Measurements from ENCODE around the gene MAPRE3. TPM values are rescaled to one million over a fixed set of nuclear protein-coding genes. Genes with fewer than 3 reads are reported as not detected.

Gene MAPRE3
- total and polyA plus RNA-seq, 5 donors from 2014 or later: 0.38 to 1.7 (median 0.68) TPM

DNA sequence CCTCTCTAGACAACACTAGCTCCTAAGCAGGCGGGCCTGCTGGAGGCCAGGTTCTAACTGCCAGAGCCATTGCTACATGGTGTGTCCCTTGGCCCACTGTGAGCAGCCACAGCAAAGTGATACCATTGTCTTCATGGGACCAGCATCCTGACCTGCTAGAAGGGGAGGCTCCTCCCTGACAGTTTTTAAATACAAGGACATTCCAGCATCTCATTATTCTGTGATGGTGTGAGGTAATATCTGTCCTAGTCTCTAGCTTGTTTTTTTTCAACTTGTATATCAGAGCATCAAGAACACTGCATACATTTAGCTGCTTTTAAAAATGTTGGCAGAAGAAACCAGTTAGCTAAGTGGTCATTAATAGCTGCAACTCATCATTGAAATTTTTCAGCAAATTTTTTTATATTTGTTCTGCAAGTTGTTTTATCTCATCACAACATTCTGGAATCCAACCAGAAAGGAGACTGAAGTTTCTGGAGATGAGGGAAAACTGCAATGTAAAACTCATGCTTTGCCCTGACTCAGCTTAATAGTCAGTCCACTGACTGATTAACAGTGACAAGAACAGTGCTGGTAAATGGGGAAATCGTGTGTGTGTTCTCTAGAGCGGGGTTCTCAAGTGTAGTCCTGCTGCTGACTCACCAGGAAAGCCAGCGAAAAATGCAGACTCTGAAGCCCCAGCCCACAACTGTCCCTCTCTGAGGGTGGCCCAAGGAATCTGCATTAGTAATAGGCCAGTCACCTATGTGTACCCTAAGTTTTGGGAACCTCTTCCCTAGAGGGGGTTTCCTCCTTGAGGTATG is 17.8 kb downstream of the MAPRE3 start:
- peaks cover 18% of the 10 kb centered on the region for H3K27me3 Mint-ChIP-seq
- no peaks in the 10 kb centered on the region for H3K36me3 ChIP-seq (ENCODE audit: control insufficient read depth, insufficient read depth, low read length)
- H3K4me1 ChIP-seq (ENCODE audit: control insufficient read depth, insufficient read depth, low read length, poor library complexity, severe bottlenecking): no peaks in the 10 kb centered on the region
- H3K36me3 Mint-ChIP-seq: peaks cover 4% of the 10 kb centered on the region
- no peaks in the 10 kb centered on the region for H3K4me1 Mint-ChIP-seq
- no peak for ATAC-seq (ENCODE audit: low read depth in 2 of 2)
- H3K27me3 ChIP-seq (ENCODE audit: control insufficient read depth, insufficient read depth, low read length): no peaks in the 10 kb centered on the region
- DNase-seq: no peak
- H3K27ac ChIP-seq (ENCODE audit: insufficient read depth, low read length, poor library complexity, severe bottlenecking): no peak overlapping the region
- no peaks in the 10 kb centered on the region for H3K9me3 ChIP-seq (ENCODE audit: control insufficient read depth in 2 of 2, low read length in 2 of 2)
- H3K4me3 ChIP-seq (ENCODE audit: low read depth, low read length): no peak overlapping the region
- H3K4me3 Mint-ChIP-seq: no peak overlapping the region
- H3K9me3 Mint-ChIP-seq: no peaks in the 10 kb centered on the region
- no peak overlapping the region for H3K27ac Mint-ChIP-seq

DNA sequence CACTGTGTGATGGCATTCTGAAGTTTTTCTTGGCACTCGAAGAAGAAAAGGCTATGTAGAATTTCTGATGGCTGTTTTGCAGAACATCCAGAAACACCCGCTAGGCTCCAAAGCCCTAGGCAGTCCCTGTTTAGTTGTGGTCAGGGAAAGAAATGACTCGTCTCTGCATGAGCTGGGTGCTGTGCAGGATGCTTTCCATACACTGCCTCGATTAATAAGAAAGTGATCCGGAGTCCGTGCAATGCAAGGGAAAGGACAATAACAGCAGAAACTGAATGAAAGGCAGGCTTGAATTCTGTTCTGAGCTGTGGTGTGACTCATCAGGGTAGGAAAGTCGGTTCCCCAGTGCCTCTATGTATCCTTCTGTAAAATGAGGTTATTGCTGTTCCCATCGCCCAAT is 18.7 kb downstream of the MAPRE3 start:
- Mint-ChIP-seq H3K36me3 (peaks cover 4% of the 10 kb centered on the region), H3K4me3 (no peak overlapping the region), H3K4me1 (no peaks in the 10 kb centered on the region), H3K9me3 (no peaks in the 10 kb centered on the region), H3K27me3 (peaks cover 18% of the 10 kb centered on the region), H3K27ac (no peak overlapping the region)
- no peak for ATAC-seq (ENCODE audit: low read depth in 2 of 2)
- peaks cover 4% of the 10 kb centered on the region for H3K27me3 ChIP-seq (ENCODE audit: control insufficient read depth, insufficient read depth, low read length)
- DNase-seq: no peak
- H3K4me1 ChIP-seq (ENCODE audit: control insufficient read depth, insufficient read depth, low read length, poor library complexity, severe bottlenecking): no peaks in the 10 kb centered on the region
- H3K36me3 ChIP-seq (ENCODE audit: control insufficient read depth, insufficient read depth, low read length): no peaks in the 10 kb centered on the region
- no peak overlapping the region for H3K4me3 ChIP-seq (ENCODE audit: low read depth, low read length)
- H3K27ac ChIP-seq (ENCODE audit: insufficient read depth, low read length, poor library complexity, severe bottlenecking): no peak overlapping the region
- H3K9me3 ChIP-seq (ENCODE audit: control insufficient read depth in 2 of 2, low read length in 2 of 2): no peaks in the 10 kb centered on the region

DNA sequence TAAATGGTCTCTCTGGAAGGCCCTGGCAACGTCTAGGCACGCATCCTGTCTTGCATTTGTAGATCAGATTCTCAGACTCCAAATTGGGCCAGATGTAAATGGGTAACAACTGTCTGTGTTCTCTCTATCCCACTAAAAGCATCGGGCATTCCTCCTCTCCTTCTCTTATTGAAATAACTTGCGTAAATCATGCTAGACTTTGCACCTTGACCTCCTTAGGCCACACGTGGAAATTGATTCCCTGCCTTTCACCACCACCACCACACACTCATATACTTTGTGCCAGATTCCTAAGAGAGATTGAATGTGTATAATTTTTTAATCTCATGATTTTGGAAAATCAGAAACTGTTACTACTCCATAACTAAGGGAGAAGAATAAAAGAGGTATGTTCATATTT is 21.3 kb downstream of the MAPRE3 start:
- H3K27ac ChIP-seq (ENCODE audit: insufficient read depth, low read length, poor library complexity, severe bottlenecking): no peak overlapping the region
- ATAC-seq (ENCODE audit: low read depth in 2 of 2) (no peak), DNase-seq (no peak)
- no peaks in the 10 kb centered on the region for H3K9me3 ChIP-seq (ENCODE audit: control insufficient read depth in 2 of 2, low read length in 2 of 2)
- no peaks in the 10 kb centered on the region for H3K4me1 ChIP-seq (ENCODE audit: control insufficient read depth, insufficient read depth, low read length, poor library complexity, severe bottlenecking)
- Mint-ChIP-seq H3K27me3 (peaks cover 22% of the 10 kb centered on the region), H3K27ac (no peak overlapping the region), H3K4me1 (no peaks in the 10 kb centered on the region), H3K36me3 (peaks cover 1% of the 10 kb centered on the region), H3K9me3 (no peaks in the 10 kb centered on the region), H3K4me3 (no peak overlapping the region)
- H3K27me3 ChIP-seq (ENCODE audit: control insufficient read depth, insufficient read depth, low read length): peaks cover 4% of the 10 kb centered on the region
- H3K36me3 ChIP-seq (ENCODE audit: control insufficient read depth, insufficient read depth, low read length): no peaks in the 10 kb centered on the region
- H3K4me3 ChIP-seq (ENCODE audit: low read depth, low read length): no peak overlapping the region

DNA sequence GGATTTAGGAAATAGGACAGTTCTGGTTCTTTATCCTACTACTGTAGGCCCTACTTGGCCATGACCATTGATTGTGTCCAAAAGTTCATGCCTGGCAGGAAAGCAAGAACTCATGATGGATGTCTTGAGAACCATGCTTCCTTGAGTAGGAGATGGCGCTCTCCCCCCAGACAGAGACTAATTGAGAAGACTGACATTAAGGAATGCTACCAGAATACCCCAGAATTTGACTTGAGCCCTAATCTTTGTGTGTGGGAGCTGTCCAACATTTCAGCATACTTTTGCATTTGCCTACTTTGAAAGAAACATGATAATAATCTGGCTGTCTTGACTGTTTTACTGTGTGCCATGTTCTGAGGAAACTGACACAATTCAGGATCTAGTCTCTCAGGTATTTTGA is 23.3 kb downstream of the MAPRE3 start:
- no peaks in the 10 kb centered on the region for H3K36me3 ChIP-seq (ENCODE audit: control insufficient read depth, insufficient read depth, low read length)
- H3K4me1 ChIP-seq (ENCODE audit: control insufficient read depth, insufficient read depth, low read length, poor library complexity, severe bottlenecking): no peaks in the 10 kb centered on the region
- Mint-ChIP-seq H3K27ac (no peak overlapping the region), H3K36me3 (no peaks in the 10 kb centered on the region), H3K4me3 (no peak overlapping the region), H3K9me3 (no peaks in the 10 kb centered on the region), H3K27me3 (peaks cover 17% of the 10 kb centered on the region), H3K4me1 (no peaks in the 10 kb centered on the region)
- no peak overlapping the region for H3K27ac ChIP-seq (ENCODE audit: insufficient read depth, low read length, poor library complexity, severe bottlenecking)
- H3K9me3 ChIP-seq (ENCODE audit: control insufficient read depth in 2 of 2, low read length in 2 of 2): no peaks in the 10 kb centered on the region
- ATAC-seq (ENCODE audit: low read depth in 2 of 2) (no peak), DNase-seq (peak in 1 of 3 donors; percentile 5)
- H3K27me3 ChIP-seq (ENCODE audit: control insufficient read depth, insufficient read depth, low read length): peaks cover 4% of the 10 kb centered on the region
- no peak overlapping the region for H3K4me3 ChIP-seq (ENCODE audit: low read depth, low read length)

DNA sequence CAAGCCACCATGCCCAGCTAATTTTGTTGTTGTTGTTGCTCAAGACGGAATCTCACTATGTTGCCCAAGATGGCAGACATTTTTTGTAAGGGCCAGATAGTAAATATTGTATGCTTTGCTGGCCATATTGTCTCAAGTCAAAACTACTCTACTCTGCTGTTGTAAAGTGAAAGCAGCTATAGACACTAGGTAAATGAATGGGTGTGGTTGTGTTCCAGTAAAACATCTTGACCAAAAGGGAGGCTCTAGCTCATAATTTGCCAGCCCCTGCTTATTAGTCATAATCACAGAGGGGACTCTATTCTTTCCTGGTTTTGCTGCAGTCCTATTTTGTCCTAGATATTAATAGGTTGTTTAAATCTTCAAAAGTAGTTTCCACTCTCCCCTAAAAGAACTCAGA is 24.5 kb downstream of the MAPRE3 start:
- H3K36me3 ChIP-seq (ENCODE audit: control insufficient read depth, insufficient read depth, low read length): no peaks in the 10 kb centered on the region
- Mint-ChIP-seq H3K4me1 (no peaks in the 10 kb centered on the region), H3K36me3 (no peaks in the 10 kb centered on the region), H3K9me3 (no peaks in the 10 kb centered on the region), H3K4me3 (no peak overlapping the region), H3K27me3 (peaks cover 18% of the 10 kb centered on the region), H3K27ac (no peak overlapping the region)
- ATAC-seq (ENCODE audit: low read depth in 2 of 2) (no peak), DNase-seq (no peak)
- H3K9me3 ChIP-seq (ENCODE audit: control insufficient read depth in 2 of 2, low read length in 2 of 2): no peaks in the 10 kb centered on the region
- peaks cover 4% of the 10 kb centered on the region for H3K27me3 ChIP-seq (ENCODE audit: control insufficient read depth, insufficient read depth, low read length)
- no peaks in the 10 kb centered on the region for H3K4me1 ChIP-seq (ENCODE audit: control insufficient read depth, insufficient read depth, low read length, poor library complexity, severe bottlenecking)
- H3K4me3 ChIP-seq (ENCODE audit: low read depth, low read length): no peak overlapping the region
- H3K27ac ChIP-seq (ENCODE audit: insufficient read depth, low read length, poor library complexity, severe bottlenecking): no peak overlapping the region

DNA sequence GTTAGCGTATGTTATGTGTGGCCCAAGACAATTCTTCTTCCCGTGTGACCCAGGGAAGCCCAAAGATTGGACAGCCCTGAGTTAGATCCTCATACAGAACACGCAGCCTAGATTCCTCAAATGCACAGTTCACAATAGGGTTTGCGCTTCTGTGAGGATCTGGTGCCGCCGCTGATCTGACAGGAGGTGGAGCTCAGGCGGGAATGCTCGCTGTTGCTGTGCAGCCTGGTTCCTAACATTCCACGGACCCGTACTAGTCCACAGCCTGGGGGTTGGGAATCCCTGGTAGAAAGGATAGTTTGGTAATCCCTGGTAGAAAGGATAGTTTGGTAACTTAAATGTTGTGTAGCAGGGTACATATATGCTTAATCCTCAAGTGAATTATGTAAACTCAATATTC is 27.0 kb downstream of the MAPRE3 start:
- Mint-ChIP-seq H3K27ac (no peak overlapping the region), H3K9me3 (no peaks in the 10 kb centered on the region), H3K4me3 (no peak overlapping the region), H3K4me1 (no peaks in the 10 kb centered on the region), H3K36me3 (no peaks in the 10 kb centered on the region), H3K27me3 (peaks cover 28% of the 10 kb centered on the region)
- H3K4me1 ChIP-seq (ENCODE audit: control insufficient read depth, insufficient read depth, low read length, poor library complexity, severe bottlenecking): no peaks in the 10 kb centered on the region
- H3K9me3 ChIP-seq (ENCODE audit: control insufficient read depth in 2 of 2, low read length in 2 of 2): no peaks in the 10 kb centered on the region
- no peak overlapping the region for H3K4me3 ChIP-seq (ENCODE audit: low read depth, low read length)
- H3K27me3 ChIP-seq (ENCODE audit: control insufficient read depth, insufficient read depth, low read length): peaks cover 4% of the 10 kb centered on the region
- ATAC-seq (ENCODE audit: low read depth in 2 of 2) (no peak), DNase-seq (no peak)
- H3K36me3 ChIP-seq (ENCODE audit: control insufficient read depth, insufficient read depth, low read length): no peaks in the 10 kb centered on the region
- no peak overlapping the region for H3K27ac ChIP-seq (ENCODE audit: insufficient read depth, low read length, poor library complexity, severe bottlenecking)

DNA sequence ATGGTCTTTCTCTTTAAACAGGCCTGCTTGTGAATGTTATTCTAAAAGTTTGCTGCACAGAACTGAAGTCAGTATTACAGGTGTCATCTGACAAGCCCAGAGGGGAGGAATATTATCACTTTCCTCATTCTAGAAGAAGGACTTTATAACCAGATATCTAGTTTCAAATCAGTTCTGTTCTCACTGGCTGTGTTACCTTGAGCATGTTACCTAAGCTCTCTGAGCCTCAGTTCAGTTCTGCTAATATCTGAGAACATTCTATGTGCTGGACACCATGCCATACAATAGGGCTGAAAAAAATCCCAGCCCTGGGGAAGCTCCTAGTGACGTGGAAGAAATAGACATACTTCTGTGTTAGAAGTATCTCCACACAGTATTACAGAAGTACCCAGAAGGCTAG is 27.9 kb downstream of the MAPRE3 start:
- no peaks in the 10 kb centered on the region for H3K4me1 Mint-ChIP-seq

DNA sequence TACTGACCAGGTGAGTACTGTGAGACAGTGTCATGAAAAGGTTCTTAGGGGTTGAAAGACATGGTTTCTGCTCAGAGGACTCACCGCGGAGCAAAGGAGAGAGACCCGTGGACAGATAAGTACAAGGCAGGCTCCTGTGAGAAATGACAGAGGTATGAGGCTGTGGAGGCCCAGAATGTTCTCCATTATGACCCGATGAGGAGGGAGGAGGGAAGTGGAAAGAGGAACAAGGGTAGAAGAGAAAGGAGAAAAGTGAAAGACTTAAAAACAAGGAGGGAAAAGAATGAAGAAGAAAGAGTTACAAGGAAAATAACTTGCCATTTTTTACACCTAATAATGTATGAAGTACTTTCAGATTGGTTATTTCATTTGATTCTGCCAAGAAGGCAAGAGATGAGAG is 29.8 kb downstream of the MAPRE3 start:
- H3K27me3 Mint-ChIP-seq: peaks cover 29% of the 10 kb centered on the region
- no peaks in the 10 kb centered on the region for H3K4me1 Mint-ChIP-seq
- H3K4me3 Mint-ChIP-seq: no peak overlapping the region
- no peaks in the 10 kb centered on the region for H3K36me3 Mint-ChIP-seq
- H3K27ac Mint-ChIP-seq: no peak overlapping the region
- H3K27ac ChIP-seq (ENCODE audit: insufficient read depth, low read length, poor library complexity, severe bottlenecking): no peak overlapping the region
- no peaks in the 10 kb centered on the region for H3K9me3 ChIP-seq (ENCODE audit: control insufficient read depth in 2 of 2, low read length in 2 of 2)
- DNase-seq: no peak
- no peak overlapping the region for H3K4me3 ChIP-seq (ENCODE audit: low read depth, low read length)
- no peaks in the 10 kb centered on the region for H3K36me3 ChIP-seq (ENCODE audit: control insufficient read depth, insufficient read depth, low read length)
- H3K27me3 ChIP-seq (ENCODE audit: control insufficient read depth, insufficient read depth, low read length): peaks cover 2% of the 10 kb centered on the region
- no peaks in the 10 kb centered on the region for H3K9me3 Mint-ChIP-seq
- ATAC-seq (ENCODE audit: low read depth in 2 of 2): no peak
- no peaks in the 10 kb centered on the region for H3K4me1 ChIP-seq (ENCODE audit: control insufficient read depth, insufficient read depth, low read length, poor library complexity, severe bottlenecking)

More for the DNA sequence above, 27.9 kb downstream of the MAPRE3 start:
- Mint-ChIP-seq H3K27me3 (peaks cover 25% of the 10 kb centered on the region), H3K4me3 (no peak overlapping the region), H3K27ac (no peak overlapping the region), H3K36me3 (no peaks in the 10 kb centered on the region), H3K9me3 (no peaks in the 10 kb centered on the region)
- no peak for DNase-seq
- Histone ChIP-seq H3K36me3 (ENCODE audit: control insufficient read depth, insufficient read depth, low read length) (no peaks in the 10 kb centered on the region), H3K9me3 (ENCODE audit: control insufficient read depth in 2 of 2, low read length in 2 of 2) (no peaks in the 10 kb centered on the region), H3K4me3 (ENCODE audit: low read depth, low read length) (no peak overlapping the region), H3K4me1 (ENCODE audit: control insufficient read depth, insufficient read depth, low read length, poor library complexity, severe bottlenecking) (no peaks in the 10 kb centered on the region), H3K27ac (ENCODE audit: insufficient read depth, low read length, poor library complexity, severe bottlenecking) (no peak overlapping the region), H3K27me3 (ENCODE audit: control insufficient read depth, insufficient read depth, low read length) (peaks cover 4% of the 10 kb centered on the region)
- no peak for ATAC-seq (ENCODE audit: low read depth in 2 of 2)
